ENCODE data around the gene PIN1.
"Not testable (repeated sequence)": the region's sequence is repeated elsewhere in the genome, so short reads cannot be mapped to it uniquely, and the experiment has no call there.

PIN1 gene

GRCh38 chr19:9818734-9819595 is 16.2 kb upstream of the PIN1 start, which contains the start of gene FBXL12:
FBXL12 (minus strand) TSS chr19:9819079; CDS start chr19:9818813, 266 bp downstream.
- peak; percentile 100 for DNase-seq (ENCODE audit: low spot score)

- DNase-seq (ENCODE audit: low spot score) = no peak
These were observed 15.6 kb upstream of the PIN1 start for GRCh38 chr19:9819596-9819909.

- not testable (repeated sequence) for DNase-seq (ENCODE audit: low spot score)
These were observed 15.1 kb upstream of the PIN1 start for GRCh38 chr19:9820034-9820433.

GRCh38 chr19:9823816-9824215 is 11.3 kb upstream of the PIN1 start:
- no peak for DNase-seq (ENCODE audit: low spot score)

GRCh38 chr19:9827289-9828238 is 7.6 kb upstream of the PIN1 start, which contains the start of gene UBL5:
UBL5 (plus strand) TSS chr19:9827918; CDS start chr19:9828338, 420 bp downstream.
- DNase-seq (ENCODE audit: low spot score) = peak; percentile 91

GRCh38 chr19:9828551-9829063 is 6.5 kb upstream of the PIN1 start:
- no peak for DNase-seq (ENCODE audit: low spot score)

GRCh38 chr19:9834307-9834725 is 802 bp upstream of the PIN1 start:
- no peak for DNase-seq (ENCODE audit: low spot score)

GRCh38 chr19:9835507-9835949 is 410 bp downstream of the PIN1 start:
- DNase-seq (ENCODE audit: low spot score) = no peak

GRCh38 chr19:9836021-9836420 is 903 bp downstream of the PIN1 start:
- no peak for DNase-seq (ENCODE audit: low spot score)

- DNase-seq (ENCODE audit: low spot score) = no peak
These were observed 3.2 kb downstream of the PIN1 start for GRCh38 chr19:9838324-9838723.

GRCh38 chr19:9839415-9839814 is 4.3 kb downstream of the PIN1 start:
- DNase-seq (ENCODE audit: low spot score) = no peak

- DNase-seq (ENCODE audit: low spot score) = no peak
These were observed 7.9 kb downstream of the PIN1 start for GRCh38 chr19:9842834-9843625.

- DNase-seq (ENCODE audit: low spot score) = not testable (repeated sequence)
These were observed 8.6 kb downstream of the PIN1 start for GRCh38 chr19:9843626-9844273.

GRCh38 chr19:9847087-9847671 is 12.1 kb downstream of the PIN1 start:
- DNase-seq (ENCODE audit: low spot score) = peak; percentile 40

GRCh38 chr19:9848060-9848459 is 12.9 kb downstream of the PIN1 start:
- peak; percentile 44 for DNase-seq (ENCODE audit: low spot score)

GRCh38 chr19:9848762-9849161 is 13.6 kb downstream of the PIN1 start:
- DNase-seq (ENCODE audit: low spot score) = no peak

- DNase-seq (ENCODE audit: low spot score) = no peak
These were observed 14.7 kb downstream of the PIN1 start for GRCh38 chr19:9849791-9850190.

GRCh38 chr19:9850235-9850959 is 15.3 kb downstream of the PIN1 start:
- DNase-seq (ENCODE audit: low spot score) = no peak

- DNase-seq (ENCODE audit: low spot score) = no peak
These were observed 19.2 kb downstream of the PIN1 start for GRCh38 chr19:9854282-9854846.

GRCh38 chr19:9856609-9857008 is 21.5 kb downstream of the PIN1 start:
- DNase-seq (ENCODE audit: low spot score) = no peak

Measured in CD4-positive, alpha-beta T cell treated with Interleukin-2 at 100 ng/mL for 4 hours (primary cell).